ENCODE results near the gene HOXB4.
"Not testable (repeated sequence)": the region's sequence is repeated elsewhere in the genome, so short reads cannot be mapped to it uniquely, and the experiment has no call there.

Gene HOXB4

GRCh38 chr17:48546137-48546923, 31.8 kb downstream of the HOXB4 start:
- no peak for FAIRE-seq

DNA sequence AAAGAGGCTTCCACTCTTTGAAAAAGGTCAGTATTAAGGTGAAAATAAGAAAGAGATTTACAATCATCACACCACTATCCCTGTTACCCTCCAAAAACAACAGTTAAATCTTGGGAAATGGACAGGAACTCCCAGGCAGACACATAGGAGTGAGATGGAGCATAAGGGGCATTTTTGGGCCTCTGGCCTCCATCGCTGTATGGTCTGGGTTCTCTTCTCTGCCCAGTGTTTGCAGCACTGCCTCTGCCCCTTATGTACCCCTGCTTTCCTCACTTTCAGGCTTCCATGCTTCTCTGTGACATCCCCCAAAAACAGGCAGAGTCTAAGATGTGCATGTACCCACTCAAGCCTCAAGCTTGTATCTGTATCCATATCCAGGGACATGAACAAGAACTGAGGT, 32.6 kb downstream of the HOXB4 start:
- FAIRE-seq = no peak

GRCh38 chr17:48545022-48545375, 33.2 kb downstream of the HOXB4 start, which contains the start of gene HOXB2:
HOXB2 (minus strand) TSS chr17:48545109; CDS start chr17:48544911, 198 bp downstream.
- no peak for FAIRE-seq

GRCh38 chr17:48544349-48545021, 33.7 kb downstream of the HOXB4 start:
- no peak for FAIRE-seq

- FAIRE-seq = no peak
Measured at GRCh38 chr17:48543854-48544348, 34.2 kb downstream of the HOXB4 start.

DNA sequence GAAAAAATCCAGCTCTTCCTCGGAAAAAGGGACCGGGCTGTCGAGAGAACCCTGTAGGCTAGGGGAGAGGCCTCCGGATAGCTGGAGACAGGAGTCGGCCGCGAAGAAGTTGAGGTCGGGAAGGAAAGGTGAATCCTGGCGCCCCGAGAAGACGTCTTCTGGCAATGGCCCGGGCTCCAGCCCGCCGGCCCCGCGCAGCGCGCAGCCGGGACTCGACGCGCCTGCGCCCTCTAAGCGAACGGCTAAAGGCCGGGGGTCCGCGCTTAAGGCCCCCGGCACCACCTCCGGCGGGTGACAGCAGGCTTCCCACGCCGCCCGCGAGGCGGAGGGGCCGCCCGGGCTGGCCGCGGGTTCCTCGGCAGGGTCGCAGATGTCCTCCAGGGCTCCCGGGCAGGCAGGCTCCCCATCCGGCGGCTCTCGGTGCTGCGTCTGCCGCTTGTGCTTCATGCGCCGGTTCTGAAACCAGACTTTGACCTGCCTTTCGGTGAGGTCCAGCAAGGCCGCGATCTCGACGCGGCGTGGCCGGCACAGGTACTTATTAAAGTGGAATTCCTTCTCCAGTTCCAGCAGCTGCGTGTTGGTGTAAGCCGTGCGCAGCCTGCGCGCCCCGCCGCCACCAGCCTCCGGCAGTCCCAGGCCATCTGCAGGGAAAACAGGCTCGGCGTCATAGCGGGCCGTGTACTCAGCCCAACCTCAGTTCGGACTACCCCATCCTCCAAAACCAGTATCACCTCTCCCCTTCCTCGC, 34.9 kb downstream of the HOXB4 start:
- no peak for FAIRE-seq

DNA sequence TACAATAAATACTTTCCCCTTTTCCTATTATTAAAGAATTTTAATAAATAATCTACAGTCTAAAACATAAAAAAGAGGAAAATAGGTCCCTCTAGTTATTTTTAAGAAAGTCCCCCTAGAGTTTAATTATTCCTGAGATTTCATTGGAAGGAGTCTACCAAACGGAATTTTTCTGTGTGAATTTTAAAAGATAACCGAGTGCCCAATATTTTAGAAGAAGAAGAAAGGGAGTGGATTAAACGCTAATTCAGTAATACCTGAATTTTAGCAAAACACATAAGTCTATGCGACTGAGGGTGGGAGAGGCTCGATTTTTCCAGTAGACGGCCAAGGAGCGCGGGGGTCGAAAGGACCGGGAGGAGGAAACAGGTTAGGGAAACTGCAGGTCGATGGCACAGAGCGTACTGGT, 35.4 kb downstream of the HOXB4 start:
- no peak for FAIRE-seq

DNA sequence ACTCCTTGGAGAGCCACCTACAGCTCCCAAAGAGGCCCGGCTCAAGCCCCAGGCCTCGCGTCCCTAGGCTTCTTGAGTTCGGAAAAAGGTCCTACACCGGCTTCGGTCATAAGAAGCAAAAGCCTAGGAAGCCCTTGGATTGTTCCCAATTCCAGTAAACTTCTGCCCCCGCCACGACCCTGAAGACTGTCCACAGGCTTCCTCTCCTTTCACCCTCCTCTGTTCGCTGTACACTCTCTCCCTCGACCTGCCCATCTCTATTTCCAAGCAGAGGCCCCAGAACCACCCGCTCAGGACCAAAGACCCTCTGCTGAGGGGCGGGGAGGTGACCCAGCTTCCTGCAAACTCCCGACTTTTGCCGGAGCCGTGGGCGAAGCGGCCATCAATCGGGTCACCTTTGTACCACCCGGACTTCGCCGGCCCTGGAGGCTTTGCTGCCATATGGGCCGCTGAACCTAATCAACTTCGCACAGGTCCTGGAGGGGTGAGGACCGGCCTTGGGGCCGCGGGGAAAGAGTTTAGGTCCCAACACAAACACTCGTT, 36.0 kb downstream of the HOXB4 start:
- no peak for FAIRE-seq

DNA sequence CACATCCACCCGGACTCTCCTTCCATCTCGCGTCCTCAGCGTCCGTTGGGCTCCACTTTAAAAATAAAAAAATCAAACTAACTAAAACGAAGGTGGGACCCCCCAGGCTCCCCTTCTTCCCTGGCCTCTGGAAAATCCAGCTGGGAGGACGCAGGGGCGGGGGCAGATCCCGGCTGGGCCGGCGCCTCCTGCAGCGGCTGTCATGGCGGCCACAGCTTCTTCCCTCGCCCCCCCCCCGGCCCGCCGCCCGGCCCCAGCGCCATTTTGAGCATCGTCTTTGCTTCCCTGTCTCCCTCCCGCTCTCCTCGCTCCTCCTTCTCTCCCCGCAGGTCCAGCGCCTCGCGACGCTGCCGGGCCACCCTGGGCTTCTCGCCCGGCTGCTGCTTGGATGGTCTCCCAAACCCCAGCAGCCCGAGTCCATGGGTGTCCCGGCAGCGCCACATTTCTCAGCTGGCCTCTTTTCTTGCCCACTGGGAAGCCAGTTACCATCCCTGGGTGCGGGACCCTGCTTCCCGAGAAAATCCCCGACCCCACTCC, 36.5 kb downstream of the HOXB4 start:
- FAIRE-seq = no peak

DNA sequence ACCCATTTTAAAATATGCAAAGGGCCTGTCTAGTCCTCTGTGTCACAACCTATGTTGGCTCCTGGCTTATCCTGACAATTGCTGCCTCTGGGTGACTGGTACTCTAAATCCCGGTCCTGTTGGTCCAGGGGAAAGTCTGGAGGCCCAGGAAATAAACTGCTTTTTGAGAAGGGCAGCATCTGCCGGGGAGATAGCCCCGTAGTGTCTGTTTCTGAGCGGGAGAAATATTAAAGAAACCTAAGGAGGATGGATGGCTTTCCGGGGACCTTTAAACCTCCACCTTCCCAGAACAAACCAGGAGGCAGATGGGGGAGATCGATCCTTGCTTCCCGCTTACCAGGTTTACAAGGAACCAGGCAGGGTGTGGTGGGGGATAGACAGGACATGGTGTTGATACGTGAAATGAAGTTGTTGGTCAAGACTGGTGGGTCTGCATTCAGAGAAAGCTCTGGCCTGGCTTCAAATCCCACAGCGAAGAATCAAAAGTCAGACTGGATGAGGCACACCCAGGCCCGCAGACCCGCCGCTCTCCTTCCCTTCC, 37.0 kb downstream of the HOXB4 start:
- no peak for FAIRE-seq

- FAIRE-seq = no peak
Measured at GRCh38 chr17:48540213-48540612, 37.9 kb downstream of the HOXB4 start.

GRCh38 chr17:48539177-48539576, 39.0 kb downstream of the HOXB4 start:
- no peak for FAIRE-seq

- no peak for FAIRE-seq
Measured at GRCh38 chr17:48537316-48537715, 40.8 kb downstream of the HOXB4 start.

- FAIRE-seq = not testable (repeated sequence)
Measured at GRCh38 chr17:48535793-48536559, 42.2 kb downstream of the HOXB4 start.

DNA sequence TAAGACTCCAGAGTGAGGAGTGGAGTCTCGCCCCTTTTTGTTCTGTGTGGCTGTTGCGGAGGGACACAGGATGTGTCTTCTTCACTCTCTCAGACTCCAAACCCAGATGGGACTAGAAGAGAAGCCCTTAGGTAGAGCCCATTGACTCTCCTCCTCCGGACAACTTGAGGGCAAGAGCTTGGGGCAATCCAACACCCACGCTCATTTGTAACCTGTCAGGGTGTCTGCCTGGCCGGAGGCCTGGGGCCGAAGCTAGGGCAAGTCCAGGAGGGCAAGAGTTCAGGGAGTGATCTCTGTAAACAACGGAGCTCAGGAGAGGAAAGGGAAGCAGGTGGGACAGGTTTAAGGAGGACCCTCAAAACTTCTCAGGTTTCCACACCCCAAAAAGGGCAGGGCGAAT, 45.9 kb downstream of the HOXB4 start:
- no peak for FAIRE-seq

DNA sequence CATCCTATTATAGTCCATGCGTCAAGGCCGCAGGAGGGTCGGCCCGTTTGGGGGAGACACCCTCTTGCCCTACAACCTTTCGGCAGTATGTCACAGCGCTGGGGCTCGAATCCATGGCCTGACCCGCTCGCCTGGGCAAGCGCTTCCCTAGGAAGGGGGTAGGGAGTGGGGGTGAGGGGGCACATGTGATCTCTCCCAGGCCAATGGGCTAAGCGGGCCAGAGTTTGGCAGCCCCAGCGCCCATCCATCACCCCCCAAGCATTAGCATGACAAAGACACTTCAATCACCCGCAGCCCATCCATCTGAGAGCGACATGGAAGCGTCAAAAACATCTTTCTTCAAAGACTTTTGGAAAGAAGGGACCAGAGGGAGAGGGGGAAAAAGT, 47.3 kb downstream of the HOXB4 start, which contains the start of gene HOXB1:
Gene HOXB1, minus strand, starts transcription at position 125 of the 386 bp plus-strand sequence. Its CDS starts 107 bp downstream, at position 18.
- no peak for FAIRE-seq

DNA sequence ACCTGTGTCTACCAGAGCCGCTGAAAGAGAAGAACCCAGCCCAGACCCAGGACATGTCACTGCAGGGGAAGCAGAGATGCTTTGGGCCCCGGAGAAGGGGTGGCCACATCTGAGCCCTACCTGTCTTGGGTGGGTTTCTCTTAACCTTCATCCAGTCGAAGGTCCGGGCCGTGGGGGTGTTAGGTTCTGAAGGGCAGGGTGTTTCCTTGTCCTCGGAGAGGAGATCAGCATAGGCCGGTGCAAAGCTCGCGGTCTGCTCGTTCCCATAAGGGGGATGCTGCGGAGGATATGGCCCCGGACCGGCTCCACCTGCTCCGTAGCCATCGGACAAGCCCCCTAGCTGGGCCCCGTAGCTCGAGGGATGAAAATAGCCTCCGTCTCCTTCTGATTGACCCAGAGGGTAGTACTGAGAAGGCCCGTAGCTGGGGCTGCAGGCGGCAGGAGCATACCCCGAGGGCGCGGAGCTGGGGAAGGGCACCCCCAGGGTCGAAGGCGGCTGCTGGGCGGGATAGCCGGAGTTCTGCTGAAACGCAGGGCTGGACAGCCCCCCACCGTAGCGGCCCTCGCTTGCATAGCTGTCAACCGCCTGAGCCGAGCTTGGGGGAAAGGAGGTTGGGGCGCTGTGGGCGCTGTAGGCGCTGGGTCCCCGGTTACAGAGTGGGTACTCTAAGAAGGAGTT, 47.8 kb downstream of the HOXB4 start:
- FAIRE-seq = no peak

DNA sequence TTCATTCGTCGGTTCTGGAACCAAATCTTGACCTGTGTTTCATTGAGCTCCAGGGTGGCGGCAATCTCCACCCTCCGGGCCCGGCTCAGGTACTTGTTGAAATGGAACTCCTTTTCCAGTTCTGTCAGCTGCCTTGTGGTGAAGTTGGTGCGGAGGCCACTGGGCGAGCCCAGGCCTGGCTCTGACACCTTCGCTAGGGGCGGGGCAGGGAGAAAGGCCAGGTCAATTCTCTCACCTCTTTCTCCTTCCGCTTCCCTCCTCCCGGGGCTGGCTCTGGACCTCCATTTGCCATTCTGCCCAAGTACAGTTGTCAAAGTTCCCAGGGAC, 48.5 kb downstream of the HOXB4 start:
- no peak for FAIRE-seq

- no peak for FAIRE-seq
Measured at GRCh38 chr17:48528936-48529682, 49.0 kb downstream of the HOXB4 start.

DNA sequence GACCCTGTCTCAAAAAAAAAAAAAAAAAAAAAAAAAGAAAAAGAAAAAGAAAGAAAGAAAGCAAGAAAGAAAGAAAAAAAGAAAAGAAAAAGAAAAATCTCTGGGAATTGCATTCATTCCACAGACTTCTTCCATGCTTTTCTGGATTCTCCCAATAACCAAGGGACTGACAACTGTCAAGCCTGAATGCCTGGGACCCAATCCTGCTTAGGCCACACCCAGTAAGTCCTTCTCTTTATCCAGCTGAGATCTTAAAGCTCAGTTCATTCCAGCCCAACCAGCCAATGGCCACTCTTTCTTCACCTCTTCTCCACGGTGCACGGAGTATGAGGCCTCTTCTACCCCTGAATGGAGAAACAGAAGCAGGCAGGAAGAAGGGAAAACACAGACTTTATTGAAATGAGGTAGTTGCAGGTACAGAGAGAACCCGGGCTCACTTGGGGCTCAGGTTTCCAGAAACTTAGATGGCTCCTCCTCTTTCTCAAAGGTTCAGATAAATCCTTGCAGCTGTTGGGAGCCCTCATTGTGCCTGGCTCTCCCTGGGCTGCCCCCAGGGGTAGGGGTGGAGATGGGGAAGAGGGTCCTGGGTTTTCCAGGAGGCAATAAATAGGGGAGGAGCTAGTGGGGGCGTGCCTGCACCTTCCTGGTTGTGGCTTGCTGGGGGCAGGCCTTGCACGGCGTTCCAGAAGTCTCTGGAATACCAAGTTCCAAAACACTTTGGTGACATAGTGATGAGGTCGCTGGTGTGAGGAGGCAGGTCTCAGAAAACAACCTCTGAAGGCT, 49.8 kb downstream of the HOXB4 start:
- no peak for FAIRE-seq
